Femur (tissue), 1 donor: ENCODE results near the gene KHNYN.
A peak's percentile ranks its signal among the peaks of the same experiment; 100 is the strongest.
"Not testable (repeated sequence)": the region's sequence is repeated elsewhere in the genome, so short reads cannot be mapped to it uniquely, and the experiment has no call there.

ENCODE experiments used
- DNase-seq: peaks from one replicate; pipeline ENCODE4 v3.0.0-alpha.2; 2017

KHNYN gene

GRCh38 chr14:24439257-24439656, 9.5 kb downstream of the KHNYN start:
- no peak for DNase-seq

- peak; percentile 39 for DNase-seq
Observed at GRCh38 chr14:24439830-24440605, 10.3 kb downstream of the KHNYN start.

GRCh38 chr14:24440606-24441399, 11.0 kb downstream of the KHNYN start:
- DNase-seq = no peak

GRCh38 chr14:24441485-24441884, 11.7 kb downstream of the KHNYN start:
- no peak for DNase-seq

- no peak for DNase-seq
Observed at GRCh38 chr14:24441904-24442239, 12.1 kb downstream of the KHNYN start.

- peak; percentile 99 for DNase-seq
Observed at GRCh38 chr14:24442240-24443052, 12.7 kb downstream of the KHNYN start, which contains the start of gene SDR39U1. Gene SDR39U1 (minus strand): TSS chr14:24442776. CDS start chr14:24442769, 7 bp downstream.

GRCh38 chr14:24443053-24443665, 13.4 kb downstream of the KHNYN start:
- DNase-seq = no peak

- DNase-seq = not testable (repeated sequence)
Observed at GRCh38 chr14:24450828-24451227, 21.1 kb downstream of the KHNYN start.

GRCh38 chr14:24456980-24457379, 27.2 kb downstream of the KHNYN start:
- no peak for DNase-seq

- DNase-seq = no peak
Observed at GRCh38 chr14:24458736-24459135, 29.0 kb downstream of the KHNYN start.

GRCh38 chr14:24459331-24459730, 29.6 kb downstream of the KHNYN start:
- DNase-seq = no peak

- DNase-seq = no peak
Observed at GRCh38 chr14:24461336-24461735, 31.6 kb downstream of the KHNYN start.

- no peak for DNase-seq
Observed at GRCh38 chr14:24463017-24463883, 33.5 kb downstream of the KHNYN start.

- DNase-seq = no peak
Observed at GRCh38 chr14:24463884-24464785, 34.4 kb downstream of the KHNYN start.

GRCh38 chr14:24465368-24465767, 35.6 kb downstream of the KHNYN start:
- DNase-seq = no peak

- DNase-seq = no peak
Observed at GRCh38 chr14:24465805-24466204, 36.1 kb downstream of the KHNYN start.

- DNase-seq = not testable (repeated sequence)
Observed at GRCh38 chr14:24470450-24470849, 40.7 kb downstream of the KHNYN start.

GRCh38 chr14:24473211-24473610, 43.5 kb downstream of the KHNYN start:
- no peak for DNase-seq

GRCh38 chr14:24475261-24475660, 45.5 kb downstream of the KHNYN start:
- no peak for DNase-seq

GRCh38 chr14:24479999-24480398, 50.2 kb downstream of the KHNYN start:
- not testable (repeated sequence) for DNase-seq
